IMR-90 (cell line): ENCODE results near the gene CAMKMT. TPM values are rescaled to one million over a fixed set of nuclear protein-coding genes. Genes with fewer than 3 reads are reported as not detected.
A peak's percentile ranks its signal among the peaks of the same experiment; 100 is the strongest.

ENCODE experiments used
- ATAC-seq: fragments of 200-7000 bp; cut with Tn5 transposase; 2 replicates; pipeline ENCODE4 v1.9.1; 2020; ENCODE audit warnings: low read depth, mild to moderate bottlenecking, moderate library complexity
- BruUV-seq: library from RNA; stranded (reverse); fragments of 400-500 nt; replicated peaks from 2 replicates; lab custom pipeline; 2021; lab: Mats Ljungman, UMichigan
- CTCF ChIA-PET: fragments of 300-600 bp; formaldehyde crosslinking; extraction: SDS; loops from one replicate; lab custom pipeline; 2021; ENCODE audit warnings: antibody characterized with exemption; lab: Yijun Ruan, JAX
- POLR2A ChIA-PET: fragments of 300-600 bp; sonication (Branson Sonifier 250); formaldehyde crosslinking; loops from one replicate; lab custom pipeline; 2022; ENCODE audit warnings: antibody characterized with exemption; ENCODE audit not compliant: unreplicated experiment; lab: Charles Lee
- DNase-seq: peaks from one replicate; pipeline ENCODE4 v3.0.0; 2013
- H2AFZ ChIP-seq: replicated peaks from 2 replicates; pipeline ENCODE3; 2013; ENCODE audit warnings: low read length, mild to moderate bottlenecking; ENCODE audit not compliant: poor library complexity
- H2AK5ac ChIP-seq: 2 replicates; pipeline ENCODE4 v1.6.1; 2013; ENCODE audit warnings: low read depth, low read length, inconsistent platforms
- H2AK9ac ChIP-seq: replicated peaks from 2 replicates; pipeline ENCODE3; 2013; ENCODE audit warnings: mild to moderate bottlenecking, low read depth, low read length, moderate library complexity; ENCODE audit not compliant: poor library complexity
- H2BK120ac ChIP-seq: 2 replicates; pipeline ENCODE4 v1.6.1; 2013; ENCODE audit warnings: low read depth, low read length, inconsistent platforms
- H2BK15ac ChIP-seq: 3 replicates; pipeline ENCODE4 v1.6.1; 2013; ENCODE audit warnings: low read depth, low read length, inconsistent platforms
- H2BK20ac ChIP-seq: 2 replicates; pipeline ENCODE4 v1.6.1; 2013; ENCODE audit warnings: low read depth, mild to moderate bottlenecking, inconsistent platforms, low read length, moderate library complexity
- H2BK5ac ChIP-seq: 2 replicates; pipeline ENCODE4 v1.6.1; 2013; ENCODE audit warnings: mild to moderate bottlenecking, low read depth, low read length, inconsistent platforms; ENCODE audit not compliant: poor library complexity, severe bottlenecking
- H3K14ac ChIP-seq: replicated peaks from 2 replicates; pipeline ENCODE4 v1.6.1; 2013; ENCODE audit warnings: low read depth, low read length, inconsistent platforms
- H3K18ac ChIP-seq: 2 replicates; pipeline ENCODE4 v1.6.1; 2013; ENCODE audit warnings: low read depth, low read length, control low read depth
- H3K23ac ChIP-seq: 2 replicates; pipeline ENCODE4 v1.6.1; 2013; ENCODE audit warnings: low read depth, low read length, inconsistent platforms
- H3K27ac ChIP-seq: 2 replicates; pipeline ENCODE4 v1.5.1; 2013; ENCODE audit warnings: mild to moderate bottlenecking, control low read depth, low read length; ENCODE audit not compliant: insufficient read depth
- H3K27me3 ChIP-seq: 2 replicates; pipeline ENCODE4 v1.6.1; 2013; ENCODE audit warnings: low read length; ENCODE audit not compliant: control insufficient read depth, insufficient read depth
- H3K36me3 ChIP-seq: 2 replicates; pipeline ENCODE4 v1.6.1; 2013; ENCODE audit warnings: low read length, mixed read lengths; ENCODE audit not compliant: control insufficient read depth, insufficient read depth
- H3K4ac ChIP-seq: 2 replicates; pipeline ENCODE4 v1.6.1; 2013; ENCODE audit warnings: low read depth, low read length, inconsistent platforms
- H3K4me1 ChIP-seq: 2 replicates; pipeline ENCODE4 v1.6.1; 2013; ENCODE audit warnings: low read length, mixed read lengths; ENCODE audit not compliant: control insufficient read depth, insufficient read depth
- H3K4me2 ChIP-seq: 2 replicates; pipeline ENCODE4 v1.6.1; 2013; ENCODE audit warnings: low read depth, mild to moderate bottlenecking, control low read depth, low read length, moderate library complexity
- H3K4me3 ChIP-seq: 2 replicates; pipeline ENCODE4 v1.5.1; 2013; ENCODE audit warnings: low read depth, mild to moderate bottlenecking, control low read depth, low read length, moderate library complexity; ENCODE audit not compliant: insufficient read depth
- H3K56ac ChIP-seq: 2 replicates; pipeline ENCODE4 v1.6.1; 2013; ENCODE audit warnings: low read length, inconsistent platforms; ENCODE audit not compliant: insufficient read depth; ENCODE audit errors: extremely low read depth
- H3K79me1 ChIP-seq, 2 experiments: 2 replicates each; pipeline ENCODE4 v1.6.1; 2013; ENCODE audit warnings: low read length in 2 of 2, inconsistent platforms in 1 of 2, low read depth in 1 of 2
- H3K9ac ChIP-seq: 2 replicates; pipeline ENCODE4 v1.6.1; 2013; ENCODE audit warnings: low read depth, low read length, control low read depth
- H3K9me1 ChIP-seq: 2 replicates; pipeline ENCODE4 v1.6.1; 2013; ENCODE audit warnings: low read length, inconsistent platforms; ENCODE audit not compliant: insufficient read depth
- H3K9me3 ChIP-seq: 2 replicates; pipeline ENCODE4 v1.6.1; 2013; ENCODE audit warnings: low read length; ENCODE audit not compliant: control insufficient read depth, insufficient read depth
- H4K20me1 ChIP-seq: 2 replicates; pipeline ENCODE4 v1.6.1; 2013; ENCODE audit warnings: low read length, inconsistent platforms; ENCODE audit not compliant: insufficient read depth
- H4K5ac ChIP-seq: 2 replicates; pipeline ENCODE4 v1.6.1; 2013; ENCODE audit warnings: mild to moderate bottlenecking, low read depth, low read length, control low read depth
- H4K8ac ChIP-seq, 2 experiments: 2 replicates each; pipeline ENCODE4 v1.6.1; 2013; ENCODE audit warnings: low read depth in 2 of 2, low read length in 2 of 2, control low read depth in 1 of 2, inconsistent platforms in 1 of 2
- H4K91ac ChIP-seq: 2 replicates; pipeline ENCODE4 v1.6.1; 2013; ENCODE audit warnings: low read depth, low read length, inconsistent platforms; ENCODE audit not compliant: insufficient read depth
- FOS ChIP-seq: fragments of 150-350 bp; IDR thresholded peaks from 2 replicates; pipeline ENCODE4 v1.6.1; 2016; ENCODE audit warnings: low read depth, low read length
- MAFK ChIP-seq: IDR thresholded peaks from 2 replicates; pipeline ENCODE4 v1.6.1; 2012; ENCODE audit warnings: low read depth, low read length, improper control_type of control experiment
- MAZ ChIP-seq: IDR thresholded peaks from 2 replicates; pipeline ENCODE4 v1.6.1; 2012; ENCODE audit warnings: low read depth, mild to moderate bottlenecking, low read length, improper control_type of control experiment, moderate library complexity, borderline replicate concordance
- SMC3 ChIP-seq: fragments of 150-350 bp; IDR thresholded peaks from 2 replicates; pipeline ENCODE4 v1.6.1; 2016; ENCODE audit warnings: low read depth, mild to moderate bottlenecking, antibody characterized with exemption, low read length, moderate library complexity
- WGBS, 2 experiments: methylation state at CpG; one replicate each; pipeline versions ENCODE4 v1.1.5 to v1.1.7; 2013; ENCODE audit warnings: missing lambda C conversion rate in 2 of 2; ENCODE audit not compliant: insufficient read length in 1 of 2; ENCODE audit errors: extremely low coverage in 2 of 2; 5-methylcytosine and 5-hydroxymethylcytosine counted together
- dilution Hi-C: fragments of 300-500 bp; cut with HindIII; formaldehyde crosslinking; loops from one replicate; pipeline ENCODE4 v1.14.3; 2018; ENCODE audit warnings: low sequenced_read_pairs; ENCODE audit not compliant: unreplicated experiment
- in situ Hi-C: fragments of 300-500 bp; cut with MboI; formaldehyde crosslinking; loops from 3 replicates; pipeline ENCODE4 v1.14.3; 2019; ENCODE audit warnings: low sequenced_read_pairs, inconsistent platforms, mixed read lengths
- intact Hi-C: fragments of 100-400 bp; cut with micrococcal nuclease; formaldehyde crosslinking; loops from 2 replicates; pipeline ENCODE4 v1.10.0; 2022
- polyA plus RNA-seq, 3 experiments: library from polyadenylated mRNA; depleted of rRNA; stranded (reverse); fragments of >200 nt; gene quantifications; 2 replicates each; pipeline ENCODE4 v1.2.3, GENCODE V29; 2012; ENCODE audit warnings: low replicate concordance in 1 of 3
- total RNA-seq: library from RNA; depleted of rRNA; stranded (reverse); fragments of >200 nt; gene quantifications from 2 replicates; pipeline ENCODE4 v1.2.3, GENCODE V29; 2012

Gene CAMKMT
- total and polyA plus RNA-seq, 2 of the 4 experiments (the other 2 are of a cell fraction): 4.4 to 6.8 TPM

DNA sequence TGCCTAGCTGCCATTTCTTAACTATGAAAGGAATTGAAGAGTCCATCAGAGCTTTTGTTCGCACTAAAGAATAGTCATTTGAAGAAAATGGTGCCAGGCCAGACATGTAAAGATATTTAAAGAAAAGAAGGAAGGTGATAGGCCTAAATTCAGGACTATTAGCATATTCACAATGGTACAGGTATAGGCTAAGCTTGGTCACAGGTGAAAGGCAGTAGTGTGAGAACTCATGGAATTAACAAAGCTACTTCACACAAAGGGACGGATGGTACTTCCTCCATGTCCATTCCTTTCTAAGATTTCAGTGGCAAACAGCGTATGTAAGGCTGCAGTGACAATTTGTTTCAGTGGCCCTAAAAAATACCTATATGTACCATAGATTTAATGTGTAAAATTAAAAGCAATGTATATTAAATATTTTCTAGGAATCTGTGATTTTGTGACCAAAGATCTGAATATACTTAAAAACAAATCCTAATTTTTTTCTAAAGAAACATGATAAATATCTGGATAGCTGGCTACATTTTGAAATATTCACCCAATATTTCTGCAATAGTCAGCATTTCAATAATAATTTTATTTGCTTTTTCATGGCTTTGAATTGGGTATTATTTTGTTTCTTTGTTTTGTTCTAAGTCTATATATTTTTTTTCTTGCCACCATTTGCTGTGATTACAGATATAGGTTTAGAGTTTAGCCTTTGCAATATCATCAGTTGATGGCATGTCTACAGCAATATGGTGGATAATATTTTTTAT lies 116.1 kb downstream of the CAMKMT start:
- Histone ChIP-seq H4K20me1 (no peaks in the 10 kb centered on the region), H3K14ac (no peak overlapping the region), H3K9ac (no peak overlapping the region), H3K36me3 (no peaks in the 10 kb centered on the region), H3K27me3 (no peaks in the 10 kb centered on the region), H3K9me1 (no peaks in the 10 kb centered on the region), H2AK9ac (no peak overlapping the region), H2BK120ac (no peak overlapping the region), H2AK5ac (no peak overlapping the region), H3K4ac (no peak overlapping the region), H2BK5ac (no peak overlapping the region), H2AFZ (no peak overlapping the region), H4K91ac (no peak overlapping the region), H3K27ac (no peak overlapping the region), H2BK20ac (no peak overlapping the region), H3K79me1 (no peaks in the 10 kb centered on the region; a peak in 1 of 4 replicates), H3K18ac (no peak overlapping the region), H4K8ac (no peak overlapping the region), H3K9me3 (no peaks in the 10 kb centered on the region), H3K4me3 (no peak overlapping the region), H3K4me2 (no peak overlapping the region), H3K23ac (no peak overlapping the region), H3K4me1 (no peaks in the 10 kb centered on the region), H2BK15ac (no peak overlapping the region), H3K56ac (no peak overlapping the region), H4K5ac (no peak overlapping the region)
- POLR2A ChIA-PET: no interaction called here
- peak; percentile 71 for TF ChIP-seq MAFK
- no peak for TF ChIP-seq SMC3
- TF ChIP-seq MAZ: no peak
- no peak for TF ChIP-seq FOS
- BruUV-seq: no TSS peak
- intact Hi-C loops: loop anchor here (2.0 to 10.0 kb wide), 4 partner anchors 236 to 1017 kb away; no protein-coding TSS in a partner anchor
- CTCF ChIA-PET: interaction anchor here (1.0 to 1.9 kb wide), 5 partner anchors 82 to 479 kb away, joined by 3 to 8 read pairs (median 4); no protein-coding TSS in a partner anchor
- in situ Hi-C loops: loop anchor here (10.0 to 25.0 kb wide), 2 partner anchors 443 to 484 kb away; no protein-coding TSS in a partner anchor
- ATAC-seq: no peak
- no peak for DNase-seq
- dilution Hi-C loops: no loop called here
- WGBS, 2 experiments: no CpG with 5 or more reads among the region's 3 CpGs
